GM21381 (cell line): ENCODE results near the gene LRRC52.

Experiments used
- ATAC-seq: cut with Tn5 transposase; IDR thresholded peaks from one replicate; pipeline ENCODE4 v1.9.1; 2021; ENCODE audit warnings: mild to moderate bottlenecking, moderate library complexity; ENCODE audit not compliant: unreplicated experiment

LRRC52 gene, protein sequence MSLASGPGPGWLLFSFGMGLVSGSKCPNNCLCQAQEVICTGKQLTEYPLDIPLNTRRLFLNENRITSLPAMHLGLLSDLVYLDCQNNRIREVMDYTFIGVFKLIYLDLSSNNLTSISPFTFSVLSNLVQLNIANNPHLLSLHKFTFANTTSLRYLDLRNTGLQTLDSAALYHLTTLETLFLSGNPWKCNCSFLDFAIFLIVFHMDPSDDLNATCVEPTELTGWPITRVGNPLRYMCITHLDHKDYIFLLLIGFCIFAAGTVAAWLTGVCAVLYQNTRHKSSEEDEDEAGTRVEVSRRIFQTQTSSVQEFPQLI

GRCh38 chr1:165543532-165544438 lies at the start of gene LRRC52:
Gene LRRC52, plus strand, starts transcription at chr1:165544000. Its CDS starts 297 bp downstream, at chr1:165544297.
- ATAC-seq: no peak

DNA sequence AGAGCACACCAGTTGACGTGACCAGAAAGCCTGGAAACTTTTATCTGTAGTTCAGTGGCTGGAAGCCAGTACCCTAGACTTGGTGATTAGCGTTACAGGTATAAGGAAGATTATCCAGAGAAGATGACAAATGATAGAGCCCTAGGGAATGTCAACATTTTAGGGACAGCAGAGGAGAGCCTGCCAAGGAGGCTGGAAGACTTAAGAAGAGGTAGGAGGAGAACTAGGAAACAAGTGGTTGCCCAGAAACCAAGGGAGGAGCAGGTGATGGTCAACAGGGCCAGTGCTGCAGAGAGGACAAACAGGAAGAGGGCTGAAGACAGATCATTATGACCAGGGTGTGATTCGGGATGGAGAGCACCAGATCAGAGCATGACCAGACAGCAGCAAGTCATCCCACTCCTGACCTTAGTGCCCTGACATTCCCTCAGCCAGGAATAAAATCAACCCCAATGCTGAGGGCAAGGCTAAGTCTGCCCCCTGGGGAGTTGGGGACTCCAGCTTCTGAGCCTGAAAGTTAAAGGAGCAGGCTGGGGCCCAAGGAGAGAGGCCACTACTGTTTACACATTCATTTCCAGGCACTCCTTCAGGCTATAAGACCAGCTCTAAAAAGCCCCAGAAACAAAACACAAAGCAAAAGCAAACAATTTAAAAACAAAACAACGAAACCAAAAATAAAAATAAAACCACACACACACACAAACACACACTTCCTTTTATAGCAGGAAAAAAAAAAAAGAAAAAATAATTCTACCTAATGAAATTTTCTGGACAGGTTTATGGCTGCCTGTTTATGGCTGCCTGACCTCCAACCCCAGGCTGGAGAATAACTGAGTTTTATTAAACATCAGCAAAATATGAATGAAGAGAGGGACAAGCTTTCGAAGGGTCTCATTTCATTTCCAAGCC lies 48.6 kb upstream of the LRRC52 start:
- ATAC-seq: no peak

DNA sequence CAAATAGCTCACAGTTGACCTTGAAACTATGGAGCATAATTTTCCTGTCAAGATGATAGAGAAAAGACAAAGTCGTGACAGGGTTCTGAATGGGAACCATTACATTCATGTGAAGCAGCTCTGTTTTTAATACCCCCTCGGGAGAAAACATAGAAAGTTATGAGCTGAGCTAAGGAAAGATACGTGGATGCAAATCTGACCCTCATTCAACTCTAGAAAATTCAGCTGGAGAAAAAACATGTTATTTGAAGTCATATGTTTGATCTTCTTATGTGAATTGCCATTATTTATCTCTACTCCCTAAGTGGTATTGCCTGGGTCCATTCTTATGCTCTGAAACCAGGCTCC lies 48.0 kb upstream of the LRRC52 start:
- ATAC-seq: no peak

DNA sequence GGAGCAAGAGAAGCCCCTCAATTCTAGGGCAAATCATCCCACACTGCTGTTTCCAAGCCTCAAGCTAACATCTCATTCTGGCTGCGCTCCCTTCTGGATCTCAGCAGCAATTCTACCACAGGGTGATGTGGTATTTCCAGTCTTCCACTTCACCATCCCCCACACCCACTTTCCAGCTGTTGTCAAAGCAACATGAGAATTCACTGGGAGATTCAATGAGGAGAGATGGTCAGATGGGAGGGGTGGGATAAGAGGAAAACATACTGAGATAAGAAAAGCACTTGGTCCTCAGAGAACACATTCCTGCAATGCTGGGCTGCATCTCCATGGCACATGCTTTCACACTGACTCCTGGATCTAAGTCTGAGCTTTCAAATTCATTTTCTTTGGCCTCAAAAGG lies 47.3 kb upstream of the LRRC52 start:
- ATAC-seq: no peak

- ATAC-seq: no peak
Observed at GRCh38 chr1:165497069-165498013, 46.5 kb upstream of the LRRC52 start.

DNA sequence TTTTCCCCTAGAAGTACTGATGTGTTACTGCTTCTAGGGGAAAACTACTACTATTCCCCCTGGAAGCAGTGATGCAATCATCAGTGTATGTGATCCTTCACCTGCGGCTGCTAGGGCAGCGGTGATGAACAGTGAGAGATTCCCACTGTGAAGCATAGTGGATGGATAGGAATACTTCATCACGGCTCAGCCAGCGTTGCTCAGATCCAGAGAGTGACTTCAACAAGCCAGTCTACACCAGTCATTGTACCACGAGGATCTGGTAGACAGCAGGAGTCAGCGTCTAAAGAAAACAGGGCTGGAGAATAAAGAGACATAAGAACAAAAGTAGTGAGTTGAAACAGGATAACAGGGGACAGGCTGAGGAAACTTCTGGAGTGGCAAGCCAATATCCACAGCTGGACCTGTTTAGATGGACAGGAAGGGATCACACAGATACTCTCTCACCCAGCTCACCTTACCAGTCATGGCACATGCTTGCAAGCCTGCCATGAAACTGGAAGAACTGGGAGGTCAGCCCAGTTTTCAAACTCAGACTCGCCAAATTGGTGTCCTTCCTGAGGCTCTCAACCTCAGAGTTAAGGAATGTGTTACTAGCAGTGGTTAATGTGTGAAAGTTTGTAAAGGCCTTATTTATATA lies 42.4 kb upstream of the LRRC52 start:
- ATAC-seq: no peak

DNA sequence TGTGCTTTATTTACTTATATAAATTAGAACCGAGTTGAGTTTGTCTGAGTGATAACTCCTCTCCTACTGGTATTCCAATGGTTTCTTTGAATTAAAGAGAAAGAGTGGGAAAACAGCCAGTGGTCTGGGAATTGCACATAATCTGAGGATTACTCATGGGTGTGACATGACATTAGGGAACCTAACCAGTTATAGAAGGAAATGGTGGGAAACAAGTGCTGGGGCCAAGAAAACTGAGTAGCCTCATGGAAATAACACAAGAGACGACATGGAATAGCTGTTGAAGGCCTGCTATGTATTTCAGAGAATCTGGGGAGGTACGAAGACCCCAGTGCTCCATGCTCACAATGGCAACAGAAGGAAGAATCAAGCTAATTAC lies 41.8 kb upstream of the LRRC52 start:
- no peak for ATAC-seq

- no peak for ATAC-seq
Observed at GRCh38 chr1:165507570-165507969, 36.2 kb upstream of the LRRC52 start.

- no peak for ATAC-seq
Observed at GRCh38 chr1:165508291-165508690, 35.5 kb upstream of the LRRC52 start.

DNA sequence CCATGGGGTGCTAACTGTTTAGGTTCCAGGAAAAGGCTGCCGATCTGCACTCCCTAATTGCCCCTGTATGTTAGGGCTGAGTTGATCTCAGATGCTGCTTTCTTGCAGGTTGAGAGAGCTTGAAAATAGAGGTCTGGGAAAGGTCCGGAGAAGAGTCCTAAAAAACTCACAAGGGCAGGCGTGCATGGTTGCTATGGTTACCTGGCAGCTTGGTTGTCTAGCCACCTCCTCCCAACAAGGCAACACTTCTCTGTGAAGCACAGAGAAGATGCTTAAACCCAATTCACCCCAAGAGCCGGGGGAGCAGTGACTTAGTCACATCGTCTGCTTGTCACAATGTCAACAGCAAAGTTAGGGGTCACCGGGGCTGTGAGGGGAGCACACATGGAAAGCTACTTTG lies 31.0 kb upstream of the LRRC52 start:
- no peak for ATAC-seq

- ATAC-seq: no peak
Observed at GRCh38 chr1:165516469-165516868, 27.3 kb upstream of the LRRC52 start.

GRCh38 chr1:165520646-165521045 lies 23.2 kb upstream of the LRRC52 start:
- no peak for ATAC-seq

- no peak for ATAC-seq
Observed at GRCh38 chr1:165524639-165525285, 19.0 kb upstream of the LRRC52 start.

DNA sequence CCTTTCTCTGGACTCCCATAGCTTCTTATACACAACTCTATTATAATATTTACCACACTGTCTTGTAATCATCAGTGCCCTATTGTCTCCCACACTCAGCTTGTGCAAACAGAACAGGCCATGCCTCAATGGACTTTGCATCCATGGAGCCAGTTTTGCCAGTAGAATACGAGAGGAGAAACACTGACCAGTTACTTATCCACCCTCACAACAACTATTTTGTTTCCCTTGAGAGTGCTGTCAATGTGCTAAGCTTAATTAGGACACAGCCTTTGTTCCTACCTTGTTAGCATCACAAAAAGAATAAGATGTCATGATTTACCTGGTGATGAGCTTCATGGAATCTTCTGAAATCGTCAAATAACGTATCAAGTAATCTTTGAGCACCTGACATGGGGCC lies 18.1 kb upstream of the LRRC52 start:
- ATAC-seq: no peak

- no peak for ATAC-seq
Observed at GRCh38 chr1:165527251-165528007, 16.4 kb upstream of the LRRC52 start.

DNA sequence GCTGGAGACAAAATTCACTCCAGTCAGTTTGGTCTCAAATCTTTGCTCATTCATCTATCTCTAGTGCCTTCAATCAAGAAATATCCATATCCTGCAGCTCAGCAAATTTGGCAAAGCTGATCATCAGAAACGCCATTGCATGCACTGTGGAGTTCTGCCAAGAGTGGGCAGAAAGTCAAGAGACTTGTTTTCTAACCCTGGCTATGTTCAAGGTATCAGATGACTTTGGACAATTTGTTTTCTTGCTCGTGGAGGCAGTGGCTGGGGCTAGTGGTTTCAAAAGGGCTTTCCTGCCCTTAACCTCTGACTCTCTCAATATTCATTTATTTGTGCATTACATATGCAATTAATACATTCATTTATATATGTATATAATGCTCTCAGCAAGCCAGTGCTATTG lies 12.8 kb upstream of the LRRC52 start:
- no peak for ATAC-seq

- ATAC-seq: no peak
Observed at GRCh38 chr1:165532053-165532452, 11.7 kb upstream of the LRRC52 start.

DNA sequence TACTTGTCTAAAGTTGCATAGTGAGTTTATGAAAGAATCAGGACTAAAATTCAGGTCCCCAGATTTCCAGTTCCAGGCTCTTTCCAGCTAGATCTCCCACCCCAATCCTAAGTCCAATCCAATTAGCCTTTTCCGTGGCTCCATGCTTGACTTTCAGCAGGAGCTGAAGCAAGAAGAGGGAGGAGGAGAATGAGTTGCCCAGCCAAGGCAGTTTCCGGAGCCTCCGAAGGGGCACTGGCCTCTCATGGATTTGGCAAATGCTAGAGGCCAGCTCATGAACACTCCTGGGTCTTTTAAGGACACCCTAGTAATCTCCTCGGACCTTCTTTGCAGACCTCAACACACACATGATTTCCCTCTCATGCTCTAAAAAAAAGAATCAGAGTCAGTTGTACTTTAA lies 10.5 kb upstream of the LRRC52 start:
- ATAC-seq: no peak
